GM21367 (cell line): ENCODE data around the gene BHLHE41.

Source experiments
- ATAC-seq: cut with Tn5 transposase; IDR thresholded peaks from one replicate; pipeline ENCODE4 v1.9.1; 2021; ENCODE audit not compliant: unreplicated experiment

The BHLHE41 gene

GRCh38 chr12:26135010-26135420 is 10.2 kb upstream of the BHLHE41 start:
- ATAC-seq, result no peak

GRCh38 chr12:26134540-26134939 is 9.7 kb upstream of the BHLHE41 start:
- ATAC-seq, result no peak

GRCh38 chr12:26133521-26133920 is 8.7 kb upstream of the BHLHE41 start:
- no peak for ATAC-seq

- no peak for ATAC-seq
Measured at GRCh38 chr12:26132866-26133265, 8.0 kb upstream of the BHLHE41 start.

GRCh38 chr12:26131936-26132335 is 7.1 kb upstream of the BHLHE41 start:
- ATAC-seq, result no peak

- peak; percentile 45 for ATAC-seq
Measured at GRCh38 chr12:26130728-26131127, 5.9 kb upstream of the BHLHE41 start.

- ATAC-seq, result no peak
Measured at GRCh38 chr12:26128168-26128567, 3.3 kb upstream of the BHLHE41 start.

GRCh38 chr12:26127404-26127803 is 2.6 kb upstream of the BHLHE41 start:
- no peak for ATAC-seq

- peak; percentile 34 for ATAC-seq
Measured at GRCh38 chr12:26126340-26127284, 1.8 kb upstream of the BHLHE41 start.

GRCh38 chr12:26125400-26126339 is 833 bp upstream of the BHLHE41 start:
- ATAC-seq, result peak; percentile 15

GRCh38 chr12:26123482-26123980 is 1.3 kb downstream of the BHLHE41 start:
- ATAC-seq, result no peak

GRCh38 chr12:26122681-26123481 is 2.0 kb downstream of the BHLHE41 start:
- no peak for ATAC-seq

- ATAC-seq, result no peak
Measured at GRCh38 chr12:26122061-26122680, 2.7 kb downstream of the BHLHE41 start.

GRCh38 chr12:26121323-26122060 is 3.3 kb downstream of the BHLHE41 start:
- no peak for ATAC-seq

GRCh38 chr12:26120561-26121274 is 4.1 kb downstream of the BHLHE41 start:
- ATAC-seq, result no peak

GRCh38 chr12:26119391-26119989 is 5.3 kb downstream of the BHLHE41 start:
- ATAC-seq, result no peak

- ATAC-seq, result no peak
Measured at GRCh38 chr12:26118308-26118707, 6.5 kb downstream of the BHLHE41 start.
